H1 (cell line): ENCODE data around the gene SPINK9. TPM values are rescaled to one million over a fixed set of nuclear protein-coding genes. Genes with fewer than 3 reads are reported as not detected.

ENCODE experiments used
- CTCF ChIA-PET: fragments of 300-600 bp; sonication (Branson Sonifier 250); formaldehyde crosslinking; loops from one replicate; lab custom pipeline; 2021; ENCODE audit not compliant: partially characterized antibody; lab: Charles Lee
- POLR2A ChIA-PET: fragments of 300-600 bp; sonication (Branson Sonifier 250); formaldehyde crosslinking; loops from one replicate; lab custom pipeline; 2021; ENCODE audit warnings: inconsistent platforms; ENCODE audit not compliant: partially characterized antibody; lab: Charles Lee
- DNase-seq, 2 experiments: peaks; one replicate each; pipeline versions ENCODE4 v3.0.0 to v3.0.0-alpha.2; 2010 to 2022; ENCODE audit warnings: low spot score in 2 of 2, low read depth in 1 of 2, mixed read lengths in 1 of 2
- FAIRE-seq: peaks from 2 replicates; lab custom pipeline; 2011; peaks lifted over from hg19 to GRCh38; lab: Jason Lieb, UNC
- H2AFZ ChIP-seq: 2 replicates; pipeline ENCODE4 v1.8.1; 2012; ENCODE audit warnings: low read length, inconsistent platforms
- H2AK5ac ChIP-seq: 2 replicates; pipeline ENCODE4 v1.6.1; 2013; ENCODE audit warnings: low read depth, low read length
- H2BK120ac ChIP-seq: replicated peaks from 2 replicates; pipeline ENCODE3; 2013; ENCODE audit warnings: low read depth, low read length, inconsistent platforms
- H2BK12ac ChIP-seq: 2 replicates; pipeline ENCODE4 v1.6.1; 2013; ENCODE audit warnings: low read depth, low read length
- H2BK15ac ChIP-seq: 2 replicates; pipeline ENCODE4 v1.6.1; 2013; ENCODE audit warnings: low read length
- H2BK20ac ChIP-seq: 2 replicates; pipeline ENCODE4 v1.6.1; 2013; ENCODE audit warnings: low read length
- H2BK5ac ChIP-seq: 2 replicates; pipeline ENCODE4 v1.6.1; 2013; ENCODE audit warnings: low read depth, low read length
- H3K14ac ChIP-seq: 2 replicates; pipeline ENCODE4 v1.6.1; 2013; ENCODE audit warnings: inconsistent platforms; ENCODE audit not compliant: insufficient read length
- H3K18ac ChIP-seq: 2 replicates; pipeline ENCODE4 v1.6.1; 2013; ENCODE audit warnings: low read length; ENCODE audit errors: extremely low read depth
- H3K23ac ChIP-seq: 2 replicates; pipeline ENCODE4 v1.6.1; 2013; ENCODE audit warnings: inconsistent platforms; ENCODE audit not compliant: insufficient read length
- H3K23me2 ChIP-seq: 2 replicates; pipeline ENCODE4 v1.6.1; 2013; ENCODE audit warnings: low read depth, low read length
- H3K27ac ChIP-seq: 2 replicates; pipeline ENCODE4 v1.6.1; 2011; ENCODE audit warnings: low read depth, low read length, inconsistent platforms
- H3K27me3 ChIP-seq, 4 experiments: replicated peaks in 1 of 4; 1 replicate in 1 of 4; 2 replicates in 3 of 4; pipeline versions ENCODE4 v1.6.1 to v1.8.1; 2011 to 2013; ENCODE audit warnings: low read length in 3 of 4, mild to moderate bottlenecking in 3 of 4, inconsistent platforms in 2 of 4, mixed read lengths in 2 of 4, moderate library complexity in 1 of 4; ENCODE audit not compliant: control insufficient read depth in 3 of 4, insufficient read depth in 3 of 4; ENCODE audit errors: extremely low read depth in 1 of 4
- H3K36me3 ChIP-seq, 4 experiments: 2 replicates each; pipeline versions ENCODE4 v1.6.1 to v1.8.1; 2011 to 2013; ENCODE audit warnings: mild to moderate bottlenecking in 4 of 4, low read length in 3 of 4, moderate library complexity in 2 of 4, control low read depth in 1 of 4, inconsistent platforms in 1 of 4; ENCODE audit not compliant: insufficient read depth in 4 of 4, control insufficient read depth in 2 of 4
- H3K4ac ChIP-seq: replicated peaks from 2 replicates; pipeline ENCODE3; 2013; ENCODE audit warnings: low read length, low read depth, mixed read lengths, inconsistent platforms; ENCODE audit not compliant: insufficient read length
- H3K4me1 ChIP-seq, 4 experiments: replicated peaks in 1 of 4; 1 replicate in 1 of 4; 2 replicates in 3 of 4; pipeline versions ENCODE4 v1.6.1 to v1.8.1; 2011 to 2013; ENCODE audit warnings: low read length in 3 of 4, inconsistent platforms in 2 of 4, mixed read lengths in 1 of 4; ENCODE audit not compliant: insufficient read depth in 4 of 4, control insufficient read depth in 3 of 4
- H3K4me2 ChIP-seq, 2 experiments: 2 replicates each; pipeline versions ENCODE4 v1.6.1 to v1.8.1; 2011 to 2013; ENCODE audit warnings: low read depth in 2 of 2, low read length in 2 of 2, control low read depth in 1 of 2, inconsistent platforms in 1 of 2, mild to moderate bottlenecking in 1 of 2; ENCODE audit not compliant: insufficient read depth in 1 of 2
- H3K4me3 ChIP-seq, 4 experiments: fragments of 200-600, 300-600 bp in 1 of 4; sonication (generic), shearing (Covaris generic), sonication (Bioruptor Twin) in 1 of 4; 2 replicates each; pipeline versions ENCODE4 v1.5.1 to v1.8.1; 2011 to 2016; ENCODE audit warnings: low read length in 4 of 4, low read depth in 3 of 4, control low read depth in 2 of 4, inconsistent platforms in 2 of 4, mild to moderate bottlenecking in 2 of 4, mixed read lengths in 1 of 4, moderate library complexity in 1 of 4; ENCODE audit not compliant: insufficient read depth in 2 of 4; ENCODE audit errors: extremely low read depth in 1 of 4
- H3K56ac ChIP-seq: replicated peaks from 2 replicates; pipeline ENCODE3; 2013; ENCODE audit warnings: low read depth, mild to moderate bottlenecking, mixed read lengths, low read length, inconsistent platforms; ENCODE audit not compliant: insufficient read length
- H3K79me1 ChIP-seq: 2 replicates; pipeline ENCODE4 v1.6.1; 2013; ENCODE audit warnings: low read depth, low read length, control low read depth
- H3K79me2 ChIP-seq, 2 experiments: 2 replicates each; pipeline versions ENCODE4 v1.6.1 to v1.8.1; 2012 to 2013; ENCODE audit warnings: low read length in 2 of 2, mild to moderate bottlenecking in 2 of 2, inconsistent platforms in 1 of 2; ENCODE audit not compliant: insufficient read depth in 2 of 2, control insufficient read depth in 1 of 2
- H3K9ac ChIP-seq, 4 experiments: replicated peaks in 1 of 4; 1 replicate in 1 of 4; 2 replicates in 3 of 4; pipeline versions ENCODE4 v1.6.1 to v1.8.1; 2011 to 2013; ENCODE audit warnings: low read depth in 3 of 4, low read length in 3 of 4, control low read depth in 2 of 4, mild to moderate bottlenecking in 2 of 4, moderate library complexity in 2 of 4, inconsistent platforms in 1 of 4; ENCODE audit errors: extremely low read depth in 1 of 4
- H3K9me3 ChIP-seq, 2 experiments: 2 replicates each; pipeline versions ENCODE4 v1.6.1 to v1.8.1; 2012 to 2013; ENCODE audit warnings: mild to moderate bottlenecking in 2 of 2, moderate library complexity in 2 of 2, control low read depth in 1 of 2, inconsistent platforms in 1 of 2, low read depth in 1 of 2, low read length in 1 of 2, mixed read lengths in 1 of 2; ENCODE audit not compliant: insufficient read depth in 2 of 2
- H4K20me1 ChIP-seq, 2 experiments: replicated peaks in 1 of 2; 2 replicates each; pipeline versions ENCODE3 to v1.8.1; 2011 to 2013; ENCODE audit warnings: inconsistent platforms in 2 of 2, low read length in 2 of 2, mild to moderate bottlenecking in 1 of 2; ENCODE audit not compliant: insufficient read depth in 2 of 2, control insufficient read depth in 1 of 2
- H4K5ac ChIP-seq: 2 replicates; pipeline ENCODE4 v1.6.1; 2013; ENCODE audit warnings: low read length, low read depth, mixed read lengths, inconsistent platforms; ENCODE audit not compliant: insufficient read length
- H4K8ac ChIP-seq: 2 replicates; pipeline ENCODE4 v1.8.0; 2013; ENCODE audit warnings: mild to moderate bottlenecking, moderate library complexity, low read length, inconsistent platforms; ENCODE audit not compliant: insufficient read depth; ENCODE audit errors: extremely low read depth
- H4K91ac ChIP-seq: replicated peaks from 2 replicates; pipeline ENCODE3; 2013; ENCODE audit warnings: low read length, mixed read lengths, inconsistent platforms; ENCODE audit not compliant: insufficient read length
- CHD1 ChIP-seq: IDR thresholded peaks from 2 replicates; pipeline ENCODE4 v1.6.1; 2012; ENCODE audit warnings: low read depth, low read length, improper control_type of control experiment
- CHD2 ChIP-seq: IDR thresholded peaks from 2 replicates; pipeline ENCODE4 v1.6.1; 2012; ENCODE audit warnings: low read length, improper control_type of control experiment
- CTBP2 ChIP-seq: IDR thresholded peaks from 2 replicates; pipeline ENCODE4 v1.7.0; 2011; ENCODE audit warnings: borderline replicate concordance, mild to moderate bottlenecking, moderate library complexity, mixed read lengths, low read length; ENCODE audit not compliant: insufficient read depth, insufficient read length
- EP300 ChIP-seq, 2 experiments: IDR thresholded peaks; 1 replicate in 1 of 2; 2 replicates in 1 of 2; pipeline ENCODE4 v1.6.1; 2011 to 2012; ENCODE audit warnings: low read depth in 2 of 2, low read length in 2 of 2, mild to moderate bottlenecking in 2 of 2, borderline replicate concordance in 1 of 2, inconsistent platforms in 1 of 2, moderate library complexity in 1 of 2
- RNF2 ChIP-seq: fragments of 200-900, 300-1000 bp; sonication (generic); IDR thresholded peaks from 2 replicates; pipeline ENCODE4 v1.7.1; 2016; ENCODE audit warnings: borderline replicate concordance, low read depth, mild to moderate bottlenecking, antibody characterized with exemption, low read length; ENCODE audit not compliant: poor library complexity, severe bottlenecking; ENCODE audit errors: missing control alignments
- SP1 ChIP-seq: IDR thresholded peaks from 2 replicates; pipeline ENCODE4 v1.6.1; 2011; ENCODE audit warnings: low read depth, low read length
- TAF7 ChIP-seq: optimal IDR thresholded peaks from 2 replicates; pipeline ENCODE3; 2011; ENCODE audit warnings: low read depth, mild to moderate bottlenecking, inconsistent platforms, low read length, moderate library complexity, borderline replicate concordance
- YY1 ChIP-seq: IDR thresholded peaks from 2 replicates; pipeline ENCODE4 v1.6.1; 2011; ENCODE audit warnings: low read depth, mild to moderate bottlenecking, low read length
- WGBS, 2 experiments: shearing (Covaris generic) in 1 of 2; methylation state at CpG; one replicate each; pipeline versions ENCODE4 v1.1.6 to v1.1.7; 2013 to 2015; ENCODE audit warnings: low lambda C conversion rate in 2 of 2, mixed read lengths in 2 of 2, inconsistent platforms in 1 of 2, low coverage in 1 of 2, missing lambda C conversion rate in 1 of 2; ENCODE audit not compliant: insufficient replicate concordance in 2 of 2, insufficient coverage in 1 of 2, insufficient read length in 1 of 2; ENCODE audit errors: extremely low coverage in 1 of 2, missing lambda C conversion rate in 1 of 2; 5-methylcytosine and 5-hydroxymethylcytosine counted together
- polyA plus RNA-seq, 7 experiments: library from polyadenylated mRNA; depleted of rRNA in 3 of 7; stranded (reverse) in 5 of 7; unstranded in 2 of 7; fragments of >200 nt in 5 of 7; fragments of 200-250 nt in 2 of 7; gene quantifications; 1 replicate in 5 of 7; 2 replicates in 1 of 7; 4 replicates in 1 of 7; pipeline versions ENCODE4 v1.2.1 to v1.2.3, GENCODE V29; 2011 to 2013; ENCODE audit warnings: missing spikeins in 2 of 7, mixed read lengths in 2 of 7
- total RNA-seq: library from RNA; stranded (reverse); fragmentation: NEBNext Ultra II Directional; extraction: Animal tissue kit (Norgen Biotek cat#: 25700); gene quantifications from 2 replicates; pipeline ENCODE4 v1.2.1, GENCODE V29; 2021

The SPINK9 gene
- total and polyA plus RNA-seq, 2 of the 8 experiments (the other 6 are each of a cell fraction or from before 2014, with no cell fraction given), result not detected

DNA sequence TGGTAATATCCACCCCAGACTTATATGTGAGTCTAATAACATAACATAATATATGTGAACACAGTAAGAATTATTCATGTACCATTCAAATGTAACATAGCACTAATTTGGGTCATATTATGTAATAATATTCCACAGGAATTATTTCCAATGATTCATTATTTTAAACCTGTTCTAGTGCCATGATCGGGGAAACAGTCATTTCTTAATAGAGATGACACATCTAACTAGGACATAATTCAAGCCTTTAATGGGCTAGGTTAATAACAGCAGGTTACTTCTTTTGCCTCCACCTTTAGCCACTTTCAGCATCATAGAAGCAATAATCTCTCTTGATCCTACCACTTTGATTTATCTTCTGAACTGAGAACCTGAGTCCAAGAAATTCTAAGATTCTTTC is 12.3 kb downstream of the SPINK9 start:
- no peak overlapping the region for H3K56ac ChIP-seq
- H3K4me2 ChIP-seq, result no peak overlapping the region
- ChIA-PET POLR2A (no interaction called here), CTCF (interaction anchor here (0.8 to 0.9 kb wide), 2 partner anchors 41 to 87 kb away, joined by 3 read pairs; no protein-coding TSS in a partner anchor)
- H4K5ac ChIP-seq, result no peak overlapping the region
- no peak overlapping the region for H3K4ac ChIP-seq
- peaks cover 0 to 3% (median 0%) of the 10 kb centered on the region in 4 experiments; a peak in 1 of 7 replicates for H3K4me1 ChIP-seq
- WGBS, 2 experiments, result 88% methylated on average over 1 of the region's 1 CpG; no CpG with 5 or more reads in 1 of the 2 experiments
- H2BK12ac ChIP-seq, result no peak overlapping the region
- H3K27ac ChIP-seq, result no peak overlapping the region
- H4K8ac ChIP-seq, result no peak overlapping the region
- no peaks in the 10 kb centered on the region for H3K79me2 ChIP-seq
- no peak overlapping the region for H2AFZ ChIP-seq
- H3K79me1 ChIP-seq, result no peaks in the 10 kb centered on the region
- no peak overlapping the region for H2BK120ac ChIP-seq
- H2BK15ac ChIP-seq, result no peak overlapping the region
- FAIRE-seq (no peak), DNase-seq (no peak)
- H3K9ac ChIP-seq, result no peak overlapping the region
- H4K20me1 ChIP-seq, result no peaks in the 10 kb centered on the region
- no peak overlapping the region for H3K23ac ChIP-seq
- TF ChIP-seq EP300 (IDR thresholded peaks at IDR 0.05; ENCODE audit: borderline replicate concordance in 1 of 2, low read depth in 2 of 2, low read length in 2 of 2), result no peak
- TF ChIP-seq RNF2, result no peak
- no peak for TF ChIP-seq CHD2
- TF ChIP-seq CHD1, result no peak
- no peak for TF ChIP-seq YY1
- no peak for TF ChIP-seq TAF7
- no peak for TF ChIP-seq SP1
- no peak for TF ChIP-seq CTBP2
- no peak overlapping the region for H4K91ac ChIP-seq
- H3K36me3 ChIP-seq, result no peaks in the 10 kb centered on the region
- no peak overlapping the region for H2BK5ac ChIP-seq
- H3K18ac ChIP-seq, result no peak overlapping the region
- no peaks in the 10 kb centered on the region for H3K9me3 ChIP-seq
- no peak overlapping the region for H3K14ac ChIP-seq
- no peaks in the 10 kb centered on the region for H3K27me3 ChIP-seq
- H2BK20ac ChIP-seq, result no peak overlapping the region
- H3K4me3 ChIP-seq, result no peak overlapping the region
- no peak overlapping the region for H2AK5ac ChIP-seq
- no peaks in the 10 kb centered on the region for H3K23me2 ChIP-seq
